ENCODE measurements around the gene OSGIN1.

The OSGIN1 gene

GRCh38 chr16:84005391-84005790, 52.4 kb downstream of the OSGIN1 start:
- no peaks in the 10 kb centered on the region for H3K27me3 ChIP-seq (ENCODE audit: control insufficient read depth, insufficient read depth, low read length)
- WGBS (ENCODE audit: insufficient coverage, insufficient read length): no CpG with 5 or more reads among the region's 5 CpGs
- no peak for DNase-seq (ENCODE audit: low read depth, low spot score)
- H3K27ac ChIP-seq (ENCODE audit: low read length): no peak overlapping the region
- H3K36me3 ChIP-seq (ENCODE audit: control insufficient read depth, insufficient read depth, low read length): no peaks in the 10 kb centered on the region
- H3K4me1 ChIP-seq (ENCODE audit: control insufficient read depth, insufficient read depth, low read length): no peaks in the 10 kb centered on the region; the same call in 1 of the 2 replicates
- H3K9me3 ChIP-seq (ENCODE audit: control insufficient read depth, insufficient read depth, low read length): no peaks in the 10 kb centered on the region
- H3K4me3 ChIP-seq (ENCODE audit: low read length): no peak overlapping the region

- WGBS (ENCODE audit: insufficient coverage, insufficient read length): no CpG with 5 or more reads among the region's 4 CpGs
- Histone ChIP-seq H3K27ac (ENCODE audit: low read length) (no peak overlapping the region), H3K27me3 (ENCODE audit: control insufficient read depth, insufficient read depth, low read length) (no peaks in the 10 kb centered on the region), H3K36me3 (ENCODE audit: control insufficient read depth, insufficient read depth, low read length) (no peaks in the 10 kb centered on the region), H3K4me1 (ENCODE audit: control insufficient read depth, insufficient read depth, low read length) (no peaks in the 10 kb centered on the region; the same call in 1 of the 2 replicates), H3K9me3 (ENCODE audit: control insufficient read depth, insufficient read depth, low read length) (no peaks in the 10 kb centered on the region), H3K4me3 (ENCODE audit: low read length) (no peak overlapping the region)
- no peak for DNase-seq (ENCODE audit: low read depth, low spot score)
These were observed 54.5 kb downstream of the OSGIN1 start for GRCh38 chr16:84007520-84007919.

- H3K27me3 ChIP-seq (ENCODE audit: control insufficient read depth, insufficient read depth, low read length): no peaks in the 10 kb centered on the region
- no peak for DNase-seq (ENCODE audit: low read depth, low spot score)
- no peak overlapping the region for H3K4me3 ChIP-seq (ENCODE audit: low read length)
- WGBS (ENCODE audit: insufficient coverage, insufficient read length): no CpG with 5 or more reads among the region's 8 CpGs
- H3K9me3 ChIP-seq (ENCODE audit: control insufficient read depth, insufficient read depth, low read length): no peaks in the 10 kb centered on the region
- H3K36me3 ChIP-seq (ENCODE audit: control insufficient read depth, insufficient read depth, low read length): no peaks in the 10 kb centered on the region
- H3K4me1 ChIP-seq (ENCODE audit: control insufficient read depth, insufficient read depth, low read length): no peaks in the 10 kb centered on the region; the same call in 1 of the 2 replicates
- no peak overlapping the region for H3K27ac ChIP-seq (ENCODE audit: low read length)
These were observed 54.9 kb downstream of the OSGIN1 start for GRCh38 chr16:84007965-84008364.

- H3K36me3 ChIP-seq (ENCODE audit: control insufficient read depth, insufficient read depth, low read length): no peaks in the 10 kb centered on the region
- H3K4me3 ChIP-seq (ENCODE audit: low read length): no peak overlapping the region
- no peaks in the 10 kb centered on the region for H3K27me3 ChIP-seq (ENCODE audit: control insufficient read depth, insufficient read depth, low read length)
- DNase-seq (ENCODE audit: low read depth, low spot score): no peak
- H3K27ac ChIP-seq (ENCODE audit: low read length): no peak overlapping the region
- H3K4me1 ChIP-seq (ENCODE audit: control insufficient read depth, insufficient read depth, low read length): no peaks in the 10 kb centered on the region; the same call in 1 of the 2 replicates
- no CpG with 5 or more reads among the region's 6 CpGs for WGBS (ENCODE audit: insufficient coverage, insufficient read length)
- H3K9me3 ChIP-seq (ENCODE audit: control insufficient read depth, insufficient read depth, low read length): no peaks in the 10 kb centered on the region
These were observed 56.2 kb downstream of the OSGIN1 start for GRCh38 chr16:84009282-84009681.

- peak; percentile 97 for DNase-seq (ENCODE audit: low read depth, low spot score)
- no peaks in the 10 kb centered on the region; the same call in 1 of the 2 replicates for H3K4me1 ChIP-seq (ENCODE audit: control insufficient read depth, insufficient read depth, low read length)
- no peaks in the 10 kb centered on the region for H3K9me3 ChIP-seq (ENCODE audit: control insufficient read depth, insufficient read depth, low read length)
- no peaks in the 10 kb centered on the region for H3K27me3 ChIP-seq (ENCODE audit: control insufficient read depth, insufficient read depth, low read length)
- H3K36me3 ChIP-seq (ENCODE audit: control insufficient read depth, insufficient read depth, low read length): no peaks in the 10 kb centered on the region
- WGBS (ENCODE audit: insufficient coverage, insufficient read length): no CpG with 5 or more reads among the region's 14 CpGs
- H3K27ac ChIP-seq (ENCODE audit: low read length): no peak overlapping the region
- H3K4me3 ChIP-seq (ENCODE audit: low read length): no peak overlapping the region
These were observed 60.9 kb downstream of the OSGIN1 start for GRCh38 chr16:84013787-84014569.

GRCh38 chr16:84014570-84015327, 61.7 kb downstream of the OSGIN1 start:
- no peaks in the 10 kb centered on the region for H3K36me3 ChIP-seq (ENCODE audit: control insufficient read depth, insufficient read depth, low read length)
- H3K9me3 ChIP-seq (ENCODE audit: control insufficient read depth, insufficient read depth, low read length): no peaks in the 10 kb centered on the region
- no peaks in the 10 kb centered on the region for H3K4me1 ChIP-seq (ENCODE audit: control insufficient read depth, insufficient read depth, low read length)
- no peak overlapping the region for H3K4me3 ChIP-seq (ENCODE audit: low read length)
- no peaks in the 10 kb centered on the region for H3K27me3 ChIP-seq (ENCODE audit: control insufficient read depth, insufficient read depth, low read length)
- DNase-seq (ENCODE audit: low read depth, low spot score): no peak
- WGBS (ENCODE audit: insufficient coverage, insufficient read length): no CpG with 5 or more reads among the region's 14 CpGs
- H3K27ac ChIP-seq (ENCODE audit: low read length): no peak overlapping the region

- no CpG with 5 or more reads among the region's 12 CpGs for WGBS (ENCODE audit: insufficient coverage, insufficient read length)
- no peak overlapping the region for H3K27ac ChIP-seq (ENCODE audit: low read length)
- H3K9me3 ChIP-seq (ENCODE audit: control insufficient read depth, insufficient read depth, low read length): no peaks in the 10 kb centered on the region
- no peaks in the 10 kb centered on the region for H3K27me3 ChIP-seq (ENCODE audit: control insufficient read depth, insufficient read depth, low read length)
- no peaks in the 10 kb centered on the region for H3K4me1 ChIP-seq (ENCODE audit: control insufficient read depth, insufficient read depth, low read length)
- DNase-seq (ENCODE audit: low read depth, low spot score): no peak
- H3K36me3 ChIP-seq (ENCODE audit: control insufficient read depth, insufficient read depth, low read length): no peaks in the 10 kb centered on the region
- H3K4me3 ChIP-seq (ENCODE audit: low read length): no peak overlapping the region
These were observed 62.4 kb downstream of the OSGIN1 start for GRCh38 chr16:84015399-84015798.

Data from iPS DF 6.9 (cell line).